NCI-H1694 (cell line): ENCODE data around the gene RNF166.

Experiments used
- DNase-seq: peaks from one replicate; lab custom pipeline; 2025; lab: John Stamatoyannopoulos, UW

Gene RNF166

DNA sequence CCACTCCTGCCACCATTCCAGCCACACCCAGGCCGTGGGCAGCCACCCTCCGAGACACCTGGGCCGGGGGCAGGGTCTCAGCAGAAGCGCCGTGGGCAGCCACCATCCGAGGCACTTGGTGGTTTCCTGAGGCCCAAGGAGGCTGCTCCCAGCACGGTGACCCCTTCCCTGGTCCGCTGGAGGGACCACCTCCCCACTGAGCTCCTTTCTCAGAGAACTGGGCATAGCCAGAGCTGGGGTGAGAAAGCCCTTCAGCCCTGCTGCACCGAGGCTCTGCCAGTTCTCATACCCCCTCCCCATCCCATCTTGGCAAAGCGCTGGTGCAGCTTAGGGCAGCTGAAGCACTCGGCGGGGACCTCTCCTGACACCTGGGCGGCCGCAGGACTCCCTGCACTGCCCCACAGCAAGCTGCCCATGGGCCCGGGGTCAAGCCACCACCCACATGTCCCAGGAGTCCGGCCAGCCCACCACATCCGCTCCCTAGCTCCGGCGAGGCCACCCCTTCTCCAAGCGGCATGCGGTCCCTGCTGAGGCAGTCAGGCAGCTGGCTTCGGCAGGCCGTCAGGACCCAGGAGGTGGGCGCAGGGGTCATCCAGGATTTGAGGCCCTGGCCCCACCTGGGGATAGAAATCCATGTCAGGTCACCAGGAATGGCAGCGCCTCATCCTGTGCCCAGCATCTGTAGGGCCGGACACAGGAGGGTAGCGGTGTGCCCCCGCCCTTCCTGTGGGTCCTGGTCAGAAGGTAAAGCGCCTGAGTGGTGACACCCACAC lies 54.0 kb downstream of the RNF166 start:
- no peak for DNase-seq

DNA sequence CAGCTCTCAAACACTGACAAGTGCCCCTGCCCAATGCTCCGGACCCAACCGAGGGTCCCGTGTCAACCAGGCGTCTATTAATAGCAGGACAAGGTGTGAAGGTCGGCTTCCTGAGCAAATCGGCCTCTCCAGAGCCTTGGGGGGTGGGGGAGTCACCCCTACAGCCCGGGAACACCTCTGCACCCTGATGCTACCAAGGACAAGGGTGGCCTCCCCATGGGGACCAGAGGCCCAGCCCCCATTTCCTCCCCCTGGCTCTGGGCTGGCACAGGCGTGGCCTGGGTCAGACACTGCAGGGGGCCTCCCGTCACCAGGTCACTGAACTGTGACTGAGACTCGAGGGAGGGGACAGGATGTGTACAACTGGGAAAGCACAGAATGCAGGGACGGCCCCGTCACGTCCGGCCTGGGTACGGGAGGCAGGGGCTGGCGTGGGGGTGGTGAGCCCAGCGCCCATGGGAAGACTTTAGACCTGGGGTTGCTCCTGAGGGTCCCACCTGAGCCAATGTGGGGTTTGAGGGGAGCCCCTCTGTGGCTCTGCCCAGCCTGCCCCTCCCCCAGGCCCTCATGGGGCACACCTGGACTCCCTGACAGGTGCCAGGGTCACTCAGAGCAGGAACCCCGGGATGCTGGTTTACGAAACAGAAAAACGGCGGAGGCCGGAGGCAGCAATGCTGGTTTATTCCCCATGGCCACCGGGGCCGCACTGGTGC lies 54.8 kb downstream of the RNF166 start:
- DNase-seq: no peak

- DNase-seq: no peak
Observed at GRCh38 chr16:88650749-88651275, 55.4 kb downstream of the RNF166 start, which contains the start of gene CYBA. TSS of gene CYBA (minus strand) at chr16:88651053. CDS start at chr16:88651013, 40 bp downstream.

- no peak for DNase-seq
Observed at GRCh38 chr16:88649924-88650748, 56.1 kb downstream of the RNF166 start.

- no peak for DNase-seq
Observed at GRCh38 chr16:88649195-88649923, 56.8 kb downstream of the RNF166 start.

- DNase-seq: no peak
Observed at GRCh38 chr16:88647178-88648070, 58.8 kb downstream of the RNF166 start.
